GM23338 (cell line): ENCODE measurements around the gene GOT2. TPM values are rescaled to one million over a fixed set of nuclear protein-coding genes. Genes with fewer than 3 reads are reported as not detected.

Source experiments
- ATAC-seq: fragments of 200-7000 bp; cut with Tn5 transposase; 3 replicates; pipeline ENCODE4 v1.9.1; 2020
- DNase-seq: peaks from one replicate; pipeline ENCODE4 v3.0.0-alpha.2; 2015; ENCODE audit warnings: low spot score
- H2AFZ ChIP-seq: fragments of 200-600 bp; sonication (generic); 2 replicates; pipeline ENCODE4 v1.8.0; 2016; ENCODE audit warnings: antibody characterized with exemption, mild to moderate bottlenecking, moderate library complexity
- H3F3A ChIP-seq: fragments of 200-600 bp; sonication (generic); replicated peaks from 2 replicates; pipeline ENCODE4 v1.8.0; 2017; ENCODE audit warnings: antibody characterized with exemption, mixed run types, low read depth
- H3K27ac ChIP-seq: fragments of 200-600 bp; sonication (generic); 2 replicates; pipeline ENCODE4 v1.6.1; 2016; ENCODE audit warnings: low read depth
- H3K27me3 ChIP-seq: fragments of 200-600 bp; sonication (generic); 2 replicates; pipeline ENCODE4 v1.8.0; 2016; ENCODE audit warnings: mild to moderate bottlenecking, mixed run types, moderate library complexity; ENCODE audit not compliant: insufficient read depth
- H3K36me3 ChIP-seq: fragments of 200-600 bp; sonication (generic); 2 replicates; pipeline ENCODE4 v1.8.0; 2016; ENCODE audit warnings: mild to moderate bottlenecking; ENCODE audit not compliant: insufficient read depth
- H3K4me1 ChIP-seq: fragments of 200-600 bp; sonication (generic); 2 replicates; pipeline ENCODE4 v1.8.0; 2016; ENCODE audit warnings: mild to moderate bottlenecking, moderate library complexity; ENCODE audit not compliant: insufficient read depth
- H3K4me2 ChIP-seq: fragments of 200-600 bp; sonication (generic); 2 replicates; pipeline ENCODE4 v1.7.1; 2017; ENCODE audit warnings: mixed run types
- H3K4me3 ChIP-seq: fragments of 200-600 bp; sonication (generic); 2 replicates; pipeline ENCODE4 v1.6.1; 2016; ENCODE audit warnings: mixed run types
- H3K79me2 ChIP-seq: fragments of 200-600 bp; sonication (generic); replicated peaks from 2 replicates; pipeline ENCODE4 v1.8.0; 2017; ENCODE audit warnings: mild to moderate bottlenecking; ENCODE audit not compliant: insufficient read depth
- H3K9me2 ChIP-seq: fragments of 200-600 bp; sonication (generic); 2 replicates; pipeline ENCODE4 v1.8.0; 2017; ENCODE audit not compliant: insufficient read depth
- H4K20me1 ChIP-seq: fragments of 200-600 bp; sonication (generic); replicated peaks from 2 replicates; pipeline ENCODE4 v1.8.0; 2017; ENCODE audit warnings: mild to moderate bottlenecking; ENCODE audit not compliant: insufficient read depth
- H3K27ac Mint-ChIP-seq: 2 replicates; pipeline ENCODE4 v1.8.0; 2020; ENCODE audit warnings: inconsistent platforms, mild to moderate bottlenecking, moderate library complexity, mixed read lengths
- H3K27me3 Mint-ChIP-seq: 3 replicates; pipeline ENCODE4 v1.8.0; 2022; ENCODE audit warnings: low read depth, mild to moderate bottlenecking, moderate library complexity, mixed read lengths, inconsistent platforms; ENCODE audit not compliant: insufficient read depth, poor library complexity
- H3K36me3 Mint-ChIP-seq: 3 replicates; pipeline ENCODE4 v1.8.0; 2021; ENCODE audit warnings: low read depth, mild to moderate bottlenecking, inconsistent platforms, moderate library complexity, mixed read lengths
- H3K4me1 Mint-ChIP-seq: 3 replicates; pipeline ENCODE4 v1.8.0; 2020; ENCODE audit warnings: mild to moderate bottlenecking, inconsistent platforms, mixed read lengths
- H3K4me3 Mint-ChIP-seq: 3 replicates; pipeline ENCODE4 v1.8.0; 2021; ENCODE audit warnings: moderate library complexity, mild to moderate bottlenecking, inconsistent platforms, mixed read lengths
- H3K9me3 Mint-ChIP-seq: 3 replicates; pipeline ENCODE4 v1.8.0; 2020; ENCODE audit warnings: moderate library complexity, mild to moderate bottlenecking, inconsistent platforms, mixed read lengths
- CREB1 ChIP-seq: fragments of 250-450 bp; sonication (Bioruptor Pico); IDR thresholded peaks from 2 replicates; pipeline ENCODE4 v1.5.0; 2020; ENCODE audit warnings: low read depth, mild to moderate bottlenecking, moderate library complexity
- CTCF ChIP-seq, 2 experiments: fragments of 200-600 bp in 1 of 2; sonication (generic) in 1 of 2; conservative IDR thresholded peaks; 2 replicates each; pipeline versions ENCODE4 v1.5.1 to v1.6.1; 2016 to 2017; ENCODE audit warnings: antibody characterized with exemption in 2 of 2, low read depth in 2 of 2, mild to moderate bottlenecking in 2 of 2, moderate library complexity in 1 of 2
- ETS1 ChIP-seq: IDR thresholded peaks from 2 replicates; pipeline ENCODE4 v1.6.1; 2016; ENCODE audit warnings: antibody characterized with exemption
- JUNB ChIP-seq: IDR thresholded peaks from one replicate; pipeline ENCODE4 v1.6.1; 2016; ENCODE audit warnings: antibody characterized with exemption; ENCODE audit not compliant: unreplicated experiment
- POLR2AphosphoS5 ChIP-seq: IDR thresholded peaks from 2 replicates; pipeline ENCODE4 v1.6.1; 2016; ENCODE audit warnings: antibody characterized with exemption, low read depth
- STAT1 ChIP-seq: IDR thresholded peaks from one replicate; pipeline ENCODE4 v1.6.1; 2016; ENCODE audit warnings: antibody characterized with exemption; ENCODE audit not compliant: unreplicated experiment
- ZNF114 ChIP-seq: fragments of 250-450 bp; sonication (Bioruptor Pico); IDR thresholded peaks from 2 replicates; pipeline ENCODE4 v1.5.0; 2020; ENCODE audit warnings: mild to moderate bottlenecking, moderate library complexity
- ZNF331 ChIP-seq: fragments of 250-450 bp; sonication (Bioruptor Pico); IDR thresholded peaks from 2 replicates; pipeline ENCODE4 v1.5.0; 2020; ENCODE audit warnings: low read depth, mild to moderate bottlenecking, moderate library complexity
- ZNF462 ChIP-seq: fragments of 250-450 bp; sonication (Bioruptor Pico); IDR thresholded peaks from 2 replicates; pipeline ENCODE4 v1.5.0; 2020; ENCODE audit warnings: mild to moderate bottlenecking, moderate library complexity
- polyA plus RNA-seq: library from polyadenylated mRNA; unstranded; fragments of >200 nt; fragmentation: Nextera tagmentation; extraction: Ambion mirVana; gene quantifications from 2 replicates; pipeline ENCODE4 v1.2.1, GENCODE V29; 2016
- total RNA-seq: library from RNA; depleted of rRNA; stranded (reverse); fragments of >200 nt; shearing (Covaris generic); gene quantifications from 2 replicates; pipeline ENCODE4 v1.2.3, GENCODE V29; 2014

GOT2 gene
- total and polyA plus RNA-seq, 2 experiments from 2014 or later: 133 to 205 TPM

- Histone ChIP-seq H3K27ac (no peak overlapping the region), H3K4me3 (no peak overlapping the region), H3K27me3 (no peaks in the 10 kb centered on the region), H2AFZ (no peak overlapping the region), H3K9me2 (no peaks in the 10 kb centered on the region), H3K79me2 (no peaks in the 10 kb centered on the region), H3F3A (no peaks in the 10 kb centered on the region), H3K36me3 (no peaks in the 10 kb centered on the region; the same call in 1 of the 2 replicates), H3K4me2 (no peak overlapping the region), H3K4me1 (no peaks in the 10 kb centered on the region), H4K20me1 (no peaks in the 10 kb centered on the region)
- DNase-seq: no peak
- no peaks in the 10 kb centered on the region for H3K9me3 Mint-ChIP-seq
- TF ChIP-seq STAT1 (no peak), ZNF331 (CRISPR knock-in tag) (no peak), CREB1 (CRISPR knock-in tag) (no peak), ZNF114 (CRISPR knock-in tag) (no peak), CTCF (conservative IDR thresholded peaks at IDR 0.05; ENCODE audit: low read depth in 2 of 2) (no peak), ZNF462 (CRISPR knock-in tag) (no peak), POLR2AphosphoS5 (no peak), ETS1 (no peak), JUNB (no peak)
- peaks cover 37% of the 10 kb centered on the region for H3K36me3 Mint-ChIP-seq
- no peak for ATAC-seq
- H3K27ac Mint-ChIP-seq: no peak overlapping the region
- H3K27me3 Mint-ChIP-seq: peaks cover 8% of the 10 kb centered on the region
- no peaks in the 10 kb centered on the region for H3K4me1 Mint-ChIP-seq
- H3K4me3 Mint-ChIP-seq: no peak overlapping the region
These were observed 63.1 kb downstream of the GOT2 start for GRCh38 chr16:58670946-58671583.
